Measurements from ENCODE around the gene TRA2B. TPM values are rescaled to one million over a fixed set of nuclear protein-coding genes. Genes with fewer than 3 reads are reported as not detected.

TRA2B gene
- total RNA-seq, 1 experiment from 2014 or later, result 172 TPM

GRCh38 chr3:185949515-185949914 lies 11.7 kb upstream of the TRA2B start:
- Histone ChIP-seq H3K79me2 (ENCODE audit: insufficient read depth, low read length) (no peaks in the 10 kb centered on the region), H4K20me1 (ENCODE audit: insufficient read depth) (no peaks in the 10 kb centered on the region), H3K4me2 (ENCODE audit: low read length) (no peak overlapping the region), H3K4me1 (ENCODE audit: control insufficient read depth in 1 of 2, insufficient read depth in 2 of 2, low read length in 2 of 2) (peaks cover 0 to 6% of the 10 kb centered on the region in 2 experiments; a peak in 2 of 4 replicates), H3K4me3 (replicated peaks in 1 of 2; ENCODE audit: low read depth in 1 of 2, low read length in 2 of 2) (no peak overlapping the region), H3K9me2 (ENCODE audit: insufficient read depth) (no peaks in the 10 kb centered on the region), H3K27me3 (ENCODE audit: insufficient read depth, low read length) (no peaks in the 10 kb centered on the region), H2AFZ (ENCODE audit: low read depth, low read length, poor library complexity, severe bottlenecking) (no peak overlapping the region), H3K9me3 (ENCODE audit: control insufficient read depth in 1 of 2, insufficient read depth in 1 of 2, low read depth in 1 of 2, low read length in 2 of 2) (no peaks in the 10 kb centered on the region), H3K9ac (ENCODE audit: low read length) (no peak overlapping the region), H3K36me3 (ENCODE audit: control insufficient read depth in 1 of 2, insufficient read depth in 2 of 2, low read length in 2 of 2) (no peaks in the 10 kb centered on the region), H3K27ac (ENCODE audit: low read depth, low read length) (no peak overlapping the region)
- CTCF ChIA-PET, result no interaction called here
- TF ChIP-seq CBX3 (IDR thresholded peaks at IDR 0.05; ENCODE audit: low read depth), result no peak
- no peak for TF ChIP-seq REST (IDR thresholded peaks at IDR 0.05; ENCODE audit: low read depth)
- POLR2A ChIA-PET, result no interaction called here
- RAD21 ChIA-PET (ENCODE audit: low non-redundant PET in 1 of 2, low total read pairs in 2 of 2, uncharacterized antibody in 2 of 2, unreplicated experiment in 2 of 2), result no interaction called here
- DNase-seq (ENCODE audit: low read depth, low spot score), result no peak
- ATAC-seq, result no peak
- BruUV-seq (replicated peaks), result no TSS peak
- intact Hi-C loops (cut with micrococcal nuclease), result no loop called here

GRCh38 chr3:185948292-185948691 lies 10.5 kb upstream of the TRA2B start:
- H3K9me3 ChIP-seq (ENCODE audit: control insufficient read depth in 1 of 2, insufficient read depth in 1 of 2, low read depth in 1 of 2, low read length in 2 of 2), result no peaks in the 10 kb centered on the region
- RAD21 ChIA-PET (ENCODE audit: low non-redundant PET in 1 of 2, low total read pairs in 2 of 2, uncharacterized antibody in 2 of 2, unreplicated experiment in 2 of 2), result no interaction called here
- H2AFZ ChIP-seq (ENCODE audit: low read depth, low read length, poor library complexity, severe bottlenecking), result peak overlapping the region; percentile 85
- intact Hi-C loops (cut with micrococcal nuclease), result no loop called here
- H3K4me3 ChIP-seq (replicated peaks in 1 of 2; ENCODE audit: low read depth in 1 of 2, low read length in 2 of 2), result no peak overlapping the region
- no peak overlapping the region for H3K27ac ChIP-seq (ENCODE audit: low read depth, low read length)
- no peaks in the 10 kb centered on the region for H3K36me3 ChIP-seq (ENCODE audit: control insufficient read depth in 1 of 2, insufficient read depth in 2 of 2, low read length in 2 of 2)
- no peaks in the 10 kb centered on the region for H3K79me2 ChIP-seq (ENCODE audit: insufficient read depth, low read length)
- BruUV-seq (replicated peaks), result no TSS peak
- no peak for TF ChIP-seq ZBTB33 (IDR thresholded peaks at IDR 0.05; ENCODE audit: extremely low read depth, insufficient replicate concordance, low read length)
- no peak for TF ChIP-seq SP1 (IDR thresholded peaks at IDR 0.05; ENCODE audit: low read depth)
- TF ChIP-seq JUND (IDR thresholded peaks at IDR 0.05), result no peak
- no peak for TF ChIP-seq EZH2 (IDR thresholded peaks at IDR 0.05)
- TF ChIP-seq EGR1 (IDR thresholded peaks at IDR 0.05; ENCODE audit: low read depth), result no peak
- no peak for TF ChIP-seq MAX (IDR thresholded peaks at IDR 0.05)
- no peak for TF ChIP-seq ATF3 (IDR thresholded peaks at IDR 0.05)
- no peak for TF ChIP-seq ZNF274 (IDR thresholded peaks at IDR 0.05; ENCODE audit: low read depth, low read length)
- TF ChIP-seq POLR2AphosphoS5 (IDR thresholded peaks at IDR 0.05; ENCODE audit: low read depth, low read length), result no peak
- TF ChIP-seq ZFX (IDR thresholded peaks at IDR 0.05), result no peak
- H4K20me1 ChIP-seq (ENCODE audit: insufficient read depth), result no peaks in the 10 kb centered on the region
- POLR2A ChIA-PET, result no interaction called here
- H3K4me2 ChIP-seq (ENCODE audit: low read length), result no peak overlapping the region
- CTCF ChIA-PET, result no interaction called here
- H3K9me2 ChIP-seq (ENCODE audit: insufficient read depth), result no peaks in the 10 kb centered on the region
- DNase-seq (ENCODE audit: low read depth, low spot score) (no peak), ATAC-seq (no peak)
- H3K27me3 ChIP-seq (ENCODE audit: insufficient read depth, low read length), result no peaks in the 10 kb centered on the region
- H3K9ac ChIP-seq (ENCODE audit: low read length), result no peak overlapping the region
- H3K4me1 ChIP-seq (ENCODE audit: control insufficient read depth in 1 of 2, insufficient read depth in 2 of 2, low read length in 2 of 2), result peaks cover 0 to 6% of the 10 kb centered on the region in 2 experiments; a peak in 2 of 4 replicates

All from HCT116 (cell line).